ENCODE results near the gene VWA5B2.
"Not testable (repeated sequence)": the region's sequence is repeated elsewhere in the genome, so short reads cannot be mapped to it uniquely, and the experiment has no call there.

VWA5B2 gene

DNA sequence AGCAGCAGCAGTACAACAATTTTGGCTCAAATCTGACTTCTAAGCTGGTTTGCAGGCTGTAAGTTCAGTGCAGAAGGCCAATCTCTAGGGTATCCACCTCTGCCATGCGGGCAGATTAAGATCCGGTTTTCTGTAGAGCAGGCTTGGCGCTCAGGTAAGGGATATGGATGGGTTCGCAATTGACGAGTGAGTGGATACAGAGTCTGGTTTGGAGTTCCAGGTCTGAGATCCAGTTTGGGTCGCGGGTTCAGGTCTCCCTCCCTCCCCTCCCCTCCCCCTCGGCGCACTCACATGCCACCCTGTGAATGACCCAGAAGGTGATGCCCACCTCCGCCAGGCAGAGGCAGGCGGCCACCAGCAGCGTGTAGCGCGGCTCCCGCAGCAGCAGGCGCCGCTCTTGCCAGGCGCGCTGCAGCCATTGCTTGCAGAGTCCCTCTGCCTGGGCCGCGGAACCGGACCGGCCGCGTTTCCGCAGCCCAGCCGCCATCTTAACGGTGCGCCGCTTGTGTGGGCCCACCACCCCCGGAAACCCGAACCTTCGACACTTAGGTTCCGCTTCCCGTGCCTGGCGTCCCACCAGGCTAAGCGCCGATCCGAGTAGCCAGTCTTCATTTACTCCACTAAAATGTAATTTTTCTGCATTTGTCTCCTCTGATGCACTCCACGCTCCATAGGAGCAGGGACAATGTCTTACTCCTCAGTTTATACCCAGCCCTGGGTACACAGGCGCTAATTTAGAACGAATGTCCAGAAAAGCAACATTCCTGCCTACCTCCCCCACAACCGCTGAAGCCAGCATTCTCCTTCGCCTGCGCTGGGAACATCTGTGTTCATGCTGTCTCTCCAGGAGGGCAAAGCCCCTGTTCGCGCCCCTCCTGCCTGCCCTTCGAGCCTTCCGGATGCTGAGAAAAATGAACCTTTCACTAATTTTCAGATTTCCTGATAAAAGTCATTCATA, 19.3 kb downstream of the VWA5B2 start, which contains the start of gene ALG3:
TSS of gene ALG3 (minus strand) at position 509 of the 958 bp plus-strand sequence. CDS start at position 487, 22 bp downstream.
- peak; percentile 77 for DNase-seq

DNA sequence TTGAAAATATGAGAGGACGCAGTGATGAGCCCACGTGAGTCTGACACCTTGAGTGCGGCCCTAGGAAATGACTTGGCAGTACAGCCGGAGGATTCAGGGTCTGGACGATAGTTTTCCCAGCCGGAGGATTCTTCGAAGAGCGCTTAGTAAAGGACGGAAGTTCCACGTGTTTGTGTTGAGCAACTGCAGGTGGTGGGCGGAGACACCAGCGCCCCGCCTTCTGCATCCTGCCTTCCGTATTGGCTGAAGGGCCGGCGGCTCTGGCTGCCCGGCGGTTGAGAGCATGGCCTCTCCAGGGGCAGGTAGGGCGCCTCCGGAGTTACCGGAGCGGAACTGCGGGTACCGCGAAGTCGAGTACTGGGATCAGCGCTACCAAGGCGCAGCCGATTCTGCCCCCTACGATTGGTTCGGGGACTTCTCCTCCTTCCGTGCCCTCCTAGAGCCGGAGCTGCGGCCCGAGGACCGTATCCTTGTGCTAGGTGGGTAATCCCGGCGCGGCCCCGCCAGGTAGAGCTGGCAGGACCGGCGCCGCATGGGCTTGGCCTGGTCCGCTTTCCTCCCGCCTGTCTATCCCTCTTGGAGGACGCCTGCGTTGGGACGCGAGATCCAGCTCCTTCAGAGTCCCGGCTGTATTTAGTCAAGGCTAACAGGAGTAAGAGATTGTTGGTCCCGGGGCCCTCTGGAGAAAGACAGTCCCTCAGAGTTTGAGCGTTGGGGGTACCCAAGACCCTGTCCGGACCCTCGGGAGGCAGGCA, 20.2 kb downstream of the VWA5B2 start, which contains the start of gene EEF1AKMT4:
TSS of gene EEF1AKMT4 (plus strand) at position 261 of the 755 bp plus-strand sequence. CDS start at position 284, 23 bp downstream.
- peak; percentile 97 for DNase-seq

DNA sequence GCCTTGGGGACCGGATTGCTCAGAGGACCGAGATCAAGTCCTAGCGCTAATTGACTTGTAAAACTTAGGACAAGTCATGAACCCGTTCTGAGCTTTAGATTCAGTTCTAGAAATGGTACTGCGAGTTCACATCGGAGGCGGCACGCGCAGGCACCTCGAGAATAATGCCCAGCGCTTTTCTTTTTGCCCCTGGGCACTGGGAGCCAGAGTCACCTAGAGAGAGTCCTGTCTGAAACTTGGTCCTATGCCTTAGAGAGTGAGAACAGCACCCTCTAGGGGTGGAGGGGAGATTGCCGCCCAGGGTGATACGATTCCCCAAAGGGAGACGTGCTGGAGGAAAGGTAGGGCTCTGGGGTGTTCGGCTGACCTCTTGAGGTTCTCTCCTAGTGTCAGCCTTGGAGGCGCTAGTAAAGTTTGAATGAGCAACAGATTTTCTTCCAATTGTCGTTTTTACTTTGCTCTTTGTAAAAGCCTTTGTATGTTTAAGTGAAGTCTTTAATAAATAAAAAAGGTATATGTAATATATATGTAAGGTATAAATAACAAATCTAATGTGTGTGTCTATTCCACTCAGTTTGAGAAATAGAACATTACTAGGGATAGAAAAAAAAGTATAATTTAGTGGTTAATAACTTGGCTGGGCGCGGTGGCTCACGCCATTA, 20.9 kb downstream of the VWA5B2 start:
- DNase-seq = peak; percentile 86

DNA sequence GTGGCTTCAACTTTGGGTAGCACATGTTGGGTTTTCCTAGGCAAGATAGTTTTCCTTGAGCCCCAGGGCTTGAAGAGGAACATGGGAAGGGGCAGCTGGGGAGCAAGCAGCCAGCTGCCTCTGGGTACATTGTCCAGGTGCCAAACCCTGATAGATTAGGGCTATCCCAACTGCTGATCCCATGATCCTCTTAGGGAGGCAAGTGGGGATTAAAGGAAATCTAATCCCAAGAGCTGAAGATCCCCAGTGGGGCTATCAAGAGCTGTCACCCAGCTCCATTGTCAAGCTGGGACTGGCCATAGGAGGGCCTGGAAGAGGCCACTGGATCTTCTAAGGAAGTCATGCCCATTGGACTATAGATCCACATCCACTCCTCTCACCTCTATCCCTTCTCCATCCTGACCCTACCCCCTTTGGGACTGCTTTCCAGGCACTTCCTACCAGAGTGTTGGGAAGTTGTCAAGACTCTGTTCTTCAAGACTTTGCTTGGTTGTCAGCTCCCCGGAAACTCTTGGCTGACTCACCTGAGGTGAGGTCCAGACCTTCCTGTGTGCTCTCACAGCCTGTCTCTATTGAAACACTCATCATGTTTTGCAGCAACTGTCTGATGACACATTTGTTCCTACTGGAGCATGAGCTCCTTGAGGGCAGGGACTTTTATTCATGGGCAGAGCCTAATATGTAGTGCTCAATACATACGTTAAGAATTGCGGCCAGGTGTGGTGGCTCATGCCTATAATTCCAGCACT, 26.1 kb downstream of the VWA5B2 start:
- no peak for DNase-seq

DNA sequence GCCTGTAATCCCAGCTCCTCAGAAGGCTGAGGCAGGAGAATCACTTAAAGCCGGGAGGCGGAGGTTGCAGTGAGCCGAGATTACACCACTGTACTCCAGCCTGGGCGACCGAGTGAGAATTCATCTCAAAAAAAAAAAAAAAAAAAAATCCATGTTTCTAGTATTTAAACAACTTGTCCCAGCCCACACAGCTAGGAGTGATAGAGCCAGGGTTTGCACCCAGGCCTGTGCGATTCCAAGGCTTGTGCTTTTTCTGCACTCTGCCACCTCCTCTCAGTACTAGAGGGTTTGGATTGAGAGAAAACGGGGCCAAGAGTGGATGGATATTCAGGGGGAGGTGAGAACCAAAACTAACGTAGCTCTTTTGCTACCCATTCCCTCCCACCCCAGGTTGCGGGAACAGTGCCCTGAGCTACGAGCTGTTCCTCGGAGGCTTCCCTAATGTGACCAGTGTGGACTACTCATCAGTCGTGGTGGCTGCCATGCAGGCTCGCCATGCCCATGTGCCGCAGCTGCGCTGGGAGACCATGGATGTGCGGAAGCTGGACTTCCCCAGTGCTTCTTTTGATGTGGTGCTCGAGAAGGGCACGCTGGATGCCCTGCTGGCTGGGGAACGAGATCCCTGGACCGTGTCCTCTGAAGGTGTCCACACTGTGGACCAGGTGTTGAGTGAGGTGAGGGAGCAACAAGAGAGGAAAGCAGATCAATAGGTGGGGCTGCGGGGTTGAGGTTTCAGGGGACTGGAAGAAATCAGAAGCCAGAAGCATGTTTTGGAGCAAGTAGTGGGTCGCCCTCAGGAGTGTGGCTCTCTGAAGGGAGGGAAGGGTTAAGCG, 27.9 kb downstream of the VWA5B2 start:
- no peak for DNase-seq

DNA sequence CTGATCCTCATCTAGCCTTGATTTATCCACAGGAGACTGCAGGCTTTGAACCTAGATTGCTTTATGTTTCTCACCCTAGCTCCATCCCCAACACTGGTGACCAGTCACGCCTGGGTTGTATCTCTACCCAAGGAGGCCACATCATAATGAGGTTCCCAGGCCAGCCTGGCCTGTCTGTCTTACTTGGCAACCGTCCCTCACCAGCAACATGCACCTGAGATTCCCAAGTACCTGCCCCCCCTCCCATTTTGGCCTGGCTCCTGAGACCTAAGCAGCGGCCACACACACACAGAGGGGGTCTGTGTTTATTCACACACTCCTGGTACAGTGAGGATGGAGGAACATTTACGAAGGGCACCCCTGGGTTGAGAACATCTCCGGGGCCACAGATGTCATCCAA, 29.5 kb downstream of the VWA5B2 start:
- DNase-seq = no peak

DNA sequence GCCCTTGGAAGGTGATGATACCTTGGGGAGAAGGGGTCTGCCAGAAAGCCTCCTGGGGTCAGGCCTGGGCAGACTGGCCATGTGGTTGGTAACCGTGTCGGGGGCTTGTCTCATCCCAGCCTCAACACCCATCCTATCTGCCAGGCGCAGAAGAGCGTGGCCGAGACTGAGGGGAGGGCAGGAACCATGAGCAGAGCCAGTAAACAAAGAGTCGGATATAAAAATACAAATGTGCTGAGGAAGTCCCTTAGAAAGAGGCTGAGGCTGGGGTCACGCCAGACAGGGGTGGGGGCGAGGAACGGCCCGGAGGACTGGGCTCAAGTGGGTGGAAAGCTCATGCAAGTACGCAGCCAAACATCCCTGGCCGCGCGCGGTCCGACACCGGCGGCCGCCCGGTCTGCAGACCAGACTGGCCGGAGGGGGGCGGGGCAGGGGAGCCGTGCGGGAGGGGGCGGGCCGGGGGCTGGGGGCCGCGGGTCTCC, 30.1 kb downstream of the VWA5B2 start:
- no peak for DNase-seq

DNA sequence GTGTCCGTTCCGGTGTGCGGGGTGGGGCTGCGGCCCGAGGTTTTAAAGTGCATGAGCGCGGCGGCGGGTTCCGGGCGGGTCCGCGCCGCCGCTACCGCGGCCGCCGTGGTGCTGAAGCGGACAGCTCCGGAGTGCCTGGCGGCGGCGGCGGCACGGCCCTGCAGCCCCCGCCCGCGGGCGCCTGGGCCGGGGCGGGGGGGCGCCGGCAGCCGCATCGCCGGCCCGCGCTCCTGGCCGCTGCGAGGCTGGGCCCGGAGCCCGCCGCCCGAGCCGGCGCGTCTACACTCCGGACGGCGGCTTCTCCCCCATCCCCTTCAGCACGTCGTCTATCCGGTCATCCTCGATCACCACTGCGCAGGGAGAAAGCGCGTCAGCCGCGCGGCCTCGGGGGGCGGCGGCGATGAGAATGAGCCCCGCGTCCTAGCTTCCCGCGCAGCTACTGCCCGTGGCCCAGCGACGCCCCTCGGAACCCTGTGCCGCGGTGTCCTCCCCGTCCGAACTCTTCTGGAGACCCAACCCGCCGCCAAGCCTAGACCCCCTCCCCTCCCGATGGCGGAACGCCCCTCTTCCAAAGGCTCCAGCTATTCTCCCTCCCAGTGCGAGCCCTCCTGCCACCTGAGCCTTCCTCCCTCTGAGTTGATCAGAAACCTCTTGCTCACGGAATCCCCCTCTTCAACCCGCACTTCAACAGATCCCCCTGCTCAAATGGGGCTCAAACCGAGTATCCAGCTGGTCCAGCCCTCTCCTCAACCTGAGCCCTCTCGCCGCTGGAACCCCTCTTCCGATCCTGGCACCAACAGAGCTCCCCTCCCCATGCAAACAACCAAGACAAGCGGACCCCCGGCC, 30.7 kb downstream of the VWA5B2 start:
- no peak for DNase-seq

DNA sequence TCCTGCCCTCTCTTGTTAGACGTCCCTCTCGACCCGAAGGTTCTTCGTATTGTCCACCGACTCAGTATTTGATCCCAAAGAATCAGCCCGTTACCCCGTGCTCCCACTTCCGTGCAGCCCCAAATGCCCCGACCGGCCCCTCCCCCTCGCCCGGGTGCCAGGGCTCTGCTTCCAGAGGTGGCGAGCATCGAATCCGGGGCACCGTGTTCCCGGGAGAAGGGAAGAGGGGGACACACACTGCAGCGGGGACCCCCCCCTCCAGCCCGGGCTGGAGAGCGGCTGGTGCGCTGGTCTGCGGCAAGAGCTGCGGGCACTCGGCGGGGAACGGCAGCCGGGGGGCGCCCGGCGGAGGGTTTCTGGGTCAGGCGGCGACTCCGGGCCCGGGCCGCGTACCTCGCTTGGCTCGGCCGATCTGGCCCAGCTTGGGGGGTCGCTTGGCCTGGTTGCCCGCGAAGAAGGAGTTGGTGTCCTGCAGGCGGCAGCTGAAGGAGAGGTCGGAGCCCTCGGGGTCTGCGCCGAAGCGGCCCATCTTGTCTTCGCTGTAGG, 31.4 kb downstream of the VWA5B2 start:
- DNase-seq = no peak

DNA sequence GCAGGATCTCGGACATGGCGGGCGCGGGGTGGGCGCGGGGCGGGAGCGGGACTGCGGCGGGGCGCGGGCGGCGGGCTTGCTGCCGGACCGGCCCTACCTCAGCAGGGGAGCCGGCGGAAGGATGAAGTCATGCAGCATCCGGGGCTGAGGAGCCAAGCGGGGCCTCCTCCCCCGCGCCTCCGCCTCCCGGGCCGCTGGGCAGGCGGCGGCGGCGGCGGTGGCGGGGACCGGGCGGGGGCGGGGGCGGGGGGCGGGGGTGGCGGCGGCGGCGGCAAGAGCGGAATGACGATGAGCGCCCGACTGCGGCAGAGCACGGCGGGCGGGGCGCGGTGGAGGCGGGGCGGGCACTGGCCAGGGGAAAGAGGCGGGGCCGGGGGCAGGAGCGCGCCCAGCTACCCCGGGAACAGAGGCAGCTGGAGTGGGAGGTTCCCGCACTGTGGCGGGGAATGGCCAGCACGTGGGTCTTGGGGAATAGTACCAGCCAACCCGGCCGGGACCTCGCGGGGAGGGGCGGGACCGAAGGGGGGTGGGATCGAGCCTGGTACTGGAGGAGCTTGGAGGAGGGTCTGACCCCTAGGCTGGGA, 32.0 kb downstream of the VWA5B2 start, which contains the start of gene CAMK2N2:
TSS of gene CAMK2N2 (minus strand) at position 284 of the 584 bp plus-strand sequence. CDS start at position 16, 268 bp downstream.
- peak; percentile 83 for DNase-seq

DNA sequence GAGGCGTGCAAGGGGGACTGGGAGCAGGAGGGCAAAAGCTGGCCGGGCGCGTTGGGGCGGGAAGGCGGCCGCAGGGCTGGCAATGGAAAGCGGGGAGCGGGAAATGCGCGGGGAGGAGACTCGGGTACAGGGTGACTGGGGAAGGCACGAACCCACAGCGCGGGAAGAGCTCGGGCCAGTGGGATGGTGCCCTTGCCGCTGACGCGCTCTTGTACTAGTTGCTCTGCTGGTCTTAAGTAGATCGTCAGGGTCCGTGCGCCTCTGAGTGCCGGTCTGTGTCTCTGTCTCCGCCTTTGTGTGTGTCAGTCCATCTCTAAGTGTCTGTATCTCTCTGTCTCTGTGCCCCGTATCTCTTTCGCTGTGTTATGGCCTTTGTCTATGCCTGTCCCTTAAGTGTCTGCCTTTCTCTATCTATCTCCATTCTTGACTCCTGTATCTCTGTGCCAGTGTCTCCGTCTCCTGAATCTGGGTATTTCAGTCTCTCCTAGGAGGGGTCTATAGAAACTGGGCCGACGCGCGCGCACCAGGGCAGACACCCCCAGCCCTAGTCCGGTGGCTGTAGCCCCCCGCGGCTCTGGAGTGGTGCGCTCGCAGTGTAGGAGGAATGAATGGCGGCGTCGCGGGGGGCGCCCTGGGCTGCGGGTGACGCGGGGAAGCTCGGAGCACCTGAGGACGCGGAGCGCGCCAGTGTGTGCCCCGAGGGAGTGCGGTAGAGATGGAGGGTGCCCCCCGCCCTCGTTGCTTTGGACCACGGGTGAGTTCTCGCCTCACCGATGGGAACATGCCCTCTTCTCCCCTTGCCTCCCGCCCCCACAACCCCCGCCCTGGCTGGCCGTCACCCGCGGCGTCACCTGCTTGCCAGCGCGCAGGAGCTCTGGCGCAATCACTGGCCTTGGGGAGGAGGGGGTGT, 32.7 kb downstream of the VWA5B2 start:
- DNase-seq = peak; percentile 51

DNA sequence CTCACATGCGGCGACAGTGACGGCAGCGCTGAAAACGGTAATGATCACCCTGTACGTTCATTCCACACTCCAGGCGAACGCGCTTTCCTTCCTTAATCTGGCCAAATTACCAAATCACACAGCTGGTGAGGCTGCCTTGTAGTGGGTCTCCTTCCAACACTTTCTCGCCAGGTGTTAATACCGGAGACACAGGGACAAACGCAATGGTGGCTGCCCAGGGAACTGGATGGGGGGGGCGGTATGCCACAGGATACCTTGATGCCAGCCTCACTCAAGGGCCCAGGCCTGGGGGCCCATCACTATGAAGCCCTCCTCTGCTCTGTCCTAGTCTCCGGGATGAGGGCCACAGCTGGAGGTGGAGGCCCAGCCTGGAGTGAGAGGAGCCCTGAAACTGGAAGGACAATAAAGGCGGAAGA, 33.4 kb downstream of the VWA5B2 start:
- DNase-seq = no peak

DNA sequence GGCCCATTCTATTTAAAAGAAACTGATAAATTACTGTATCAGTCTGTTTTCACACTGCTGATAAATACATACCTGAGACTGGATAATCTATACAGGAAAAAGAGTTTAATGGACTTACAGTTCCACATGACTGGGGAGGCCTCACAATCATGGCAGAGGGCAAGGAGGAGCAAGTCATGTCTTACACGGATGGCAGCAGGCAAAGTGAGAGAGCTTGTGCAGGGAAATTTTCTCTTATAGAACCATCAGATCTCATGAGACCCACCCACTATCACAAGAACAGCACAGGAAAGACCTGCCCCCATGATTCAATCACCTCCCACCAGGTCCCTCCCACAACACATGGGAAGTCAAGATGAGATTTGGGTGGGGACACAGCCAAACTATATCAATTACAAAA, 37.9 kb downstream of the VWA5B2 start:
- DNase-seq = not testable (repeated sequence)

DNA sequence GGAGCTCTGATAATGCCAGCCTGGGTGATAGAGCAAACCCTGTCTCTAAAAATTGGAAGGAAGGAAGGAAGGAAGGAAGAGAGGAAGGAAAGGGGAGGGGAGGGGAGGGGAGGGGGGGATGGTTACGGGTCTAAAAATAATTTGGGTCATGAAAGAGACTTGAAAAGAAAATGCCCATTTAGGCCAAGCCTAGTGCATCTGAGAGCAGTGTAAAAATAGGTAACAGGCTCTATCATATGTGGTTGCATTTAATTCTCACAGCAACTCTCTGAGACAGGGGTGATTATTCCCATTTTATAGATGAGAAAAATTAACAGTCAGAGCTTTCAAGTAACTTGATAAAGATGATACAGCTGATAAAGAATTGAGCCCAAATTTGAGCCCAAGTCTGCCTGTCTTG, 42.9 kb downstream of the VWA5B2 start:
- no peak for DNase-seq

DNA sequence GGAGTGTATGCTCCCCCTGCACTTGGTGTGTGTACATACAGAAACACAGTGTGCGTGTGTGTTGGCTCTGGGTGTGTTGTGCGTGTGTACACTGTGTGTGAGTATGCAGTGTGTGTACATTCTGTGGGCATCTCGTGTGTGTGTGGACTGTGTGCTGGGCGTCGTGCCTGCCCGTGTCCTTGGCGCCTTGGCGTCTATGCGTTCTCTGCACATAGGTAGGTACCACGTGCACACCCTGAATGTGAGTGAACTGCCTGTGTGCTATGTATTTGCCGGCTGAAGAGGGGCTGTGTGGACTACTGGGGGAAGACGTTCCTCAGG, 46.0 kb downstream of the VWA5B2 start:
- no peak for DNase-seq

DNA sequence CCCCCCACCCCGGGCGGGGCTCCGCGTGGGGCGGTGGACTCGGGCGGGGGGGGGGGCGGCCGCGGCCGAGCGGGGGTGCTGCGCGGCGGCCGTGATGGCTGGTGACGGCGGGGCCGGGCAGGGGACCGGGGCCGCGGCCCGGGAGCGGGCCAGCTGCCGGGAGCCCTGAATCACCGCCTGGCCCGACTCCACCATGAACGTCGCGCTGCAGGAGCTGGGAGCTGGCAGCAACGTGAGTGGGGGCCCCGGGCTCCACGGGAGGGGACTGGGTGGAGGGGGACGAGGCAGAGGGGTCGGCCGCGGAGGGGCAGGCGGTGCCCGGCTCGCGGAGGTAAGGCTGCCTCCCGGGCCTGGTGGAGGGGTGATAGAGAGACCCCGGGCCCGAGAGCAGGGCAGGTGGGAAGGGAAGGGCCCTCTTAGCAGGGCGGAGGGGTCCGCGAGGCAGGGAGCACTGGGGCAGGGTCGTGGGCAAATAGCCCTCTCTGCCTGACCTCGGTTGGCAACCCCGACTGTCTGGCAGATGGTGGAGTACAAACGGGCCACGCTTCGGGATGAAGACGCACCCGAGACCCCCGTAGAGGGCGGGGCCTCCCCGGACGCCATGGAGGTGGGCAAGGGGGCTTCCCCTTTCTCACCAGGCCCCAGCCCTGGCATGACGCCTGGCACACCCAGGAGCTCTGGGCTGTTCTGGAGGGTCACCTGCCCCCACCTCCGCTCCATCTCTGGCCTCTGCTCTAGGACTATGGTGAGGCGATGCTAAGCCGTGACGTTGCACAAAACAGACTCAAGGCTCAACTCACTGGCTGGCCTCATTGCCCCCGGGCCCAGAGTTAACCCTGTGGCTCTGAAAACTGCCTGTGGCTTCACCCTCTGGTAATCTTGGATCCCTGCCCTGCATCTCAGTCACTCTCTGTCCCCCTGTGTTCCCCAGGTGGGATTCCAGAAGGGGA, 46.9 kb downstream of the VWA5B2 start, which contains the start of gene ECE2:
TSS of gene ECE2 (plus strand) at position 62 of the 950 bp plus-strand sequence. CDS start at position 194, 132 bp downstream.
- DNase-seq = no peak

DNA sequence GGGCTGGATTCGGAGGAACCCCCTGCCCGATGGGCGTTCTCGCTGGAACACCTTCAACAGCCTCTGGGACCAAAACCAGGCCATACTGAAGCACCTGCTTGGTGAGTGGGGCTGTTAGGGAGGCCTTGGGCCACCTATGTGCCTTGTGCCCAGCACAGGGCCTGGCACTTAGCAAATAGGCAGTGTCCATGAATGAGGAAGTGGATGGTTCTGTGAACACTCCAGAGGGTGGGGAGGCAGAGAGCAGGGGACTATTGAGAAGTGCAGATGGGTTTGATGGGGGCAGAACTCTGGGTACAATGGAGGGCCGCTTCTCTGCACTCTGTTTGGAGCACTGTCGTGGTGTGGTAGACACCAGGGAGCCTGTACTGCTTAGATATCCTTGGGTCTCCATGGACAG, 48.0 kb downstream of the VWA5B2 start:
- no peak for DNase-seq

All from NCI-H1092 (cell line).